K562 (cell line): ENCODE data around the gene REEP6. TPM values are rescaled to one million over a fixed set of nuclear protein-coding genes. Genes with fewer than 3 reads are reported as not detected.
A peak's percentile ranks its signal among the peaks of the same experiment; 100 is the strongest.

Experiments used
- ATF3 ChIP-seq, 2 experiments: fragments of 450-650 bp in 1 of 2; sonication (generic) in 1 of 2; formaldehyde crosslinking in 1 of 2; IDR thresholded peaks in 1 of 2; conservative IDR thresholded peaks in 1 of 2; 2 replicates each; pipeline versions ENCODE4 v1.6.1 to v1.8.1; 2016 to 2023; ENCODE audit warnings: mild to moderate bottlenecking in 2 of 2, moderate library complexity in 2 of 2, inconsistent platforms in 1 of 2, missing genetic modification reagents in 1 of 2
- CUX1 ChIP-seq: fragments of 200-800 bp; sonication (Bioruptor generic); IDR thresholded peaks from 2 replicates; pipeline ENCODE4 v1.6.1; 2016; ENCODE audit warnings: missing genetic modification characterization, missing compliant biosample characterization
- ERF ChIP-seq: fragments of 450-650 bp; formaldehyde crosslinking; IDR thresholded peaks from 2 replicates; pipeline ENCODE4 v1.4.0; 2020; ENCODE audit warnings: mild to moderate bottlenecking, mixed read lengths
- GTF2F1 ChIP-seq: IDR thresholded peaks from 2 replicates; pipeline ENCODE4 v1.6.1; 2011; ENCODE audit warnings: low read depth, low read length, improper control_type of control experiment
- HCFC1 ChIP-seq: IDR thresholded peaks from 2 replicates; pipeline ENCODE4 v1.6.1; 2012; ENCODE audit warnings: low read depth, low read length, improper control_type of control experiment
- HDGF ChIP-seq: fragments of 450-650 bp; IDR thresholded peaks from 2 replicates; pipeline ENCODE4 v1.6.1; 2016
- HES1 ChIP-seq: fragments of 450-650 bp; IDR thresholded peaks from 2 replicates; pipeline ENCODE4 v1.6.1; 2016; ENCODE audit warnings: low read depth, mild to moderate bottlenecking, moderate library complexity
- HSF4 ChIP-seq: fragments of 250-450 bp; sonication (Bioruptor Pico); IDR thresholded peaks from 2 replicates; pipeline ENCODE4 v2.1.2; 2022; ENCODE audit warnings: mild to moderate bottlenecking, moderate library complexity, borderline replicate concordance
- MXI1 ChIP-seq: IDR thresholded peaks from 2 replicates; pipeline ENCODE4 v1.6.1; 2011; ENCODE audit warnings: low read depth, mild to moderate bottlenecking, improper control_type of control experiment, low read length
- POLR2AphosphoS2 ChIP-seq: IDR thresholded peaks from 2 replicates; pipeline ENCODE4 v1.6.1; 2012; ENCODE audit warnings: low read length, improper control_type of control experiment
- SIRT6 ChIP-seq: IDR thresholded peaks from one replicate; pipeline ENCODE4 v1.6.1; 2012; ENCODE audit warnings: low read depth, mild to moderate bottlenecking, control low read depth, inconsistent platforms, low read length, moderate library complexity
- SRSF3 ChIP-seq: fragments of 200-400 bp; formaldehyde crosslinking; IDR thresholded peaks from 2 replicates; pipeline ENCODE4 v1.6.1; 2016; ENCODE audit warnings: mild to moderate bottlenecking, low read length, moderate library complexity; ENCODE audit not compliant: insufficient read depth
- TRIM28 ChIP-seq: fragments of 450-650 bp; IDR thresholded peaks from 2 replicates; pipeline ENCODE4 v1.6.1; 2017
- ZKSCAN1 ChIP-seq: fragments of 150-350 bp; IDR thresholded peaks from 2 replicates; pipeline ENCODE4 v1.6.1; 2016; ENCODE audit warnings: low read depth, low read length
- ZMIZ1 ChIP-seq, 2 experiments: fragments of 150-350 bp in 1 of 2; IDR thresholded peaks; 2 replicates each; pipeline ENCODE4 v1.6.1; 2012 to 2016; ENCODE audit warnings: low read depth in 2 of 2, low read length in 2 of 2, mild to moderate bottlenecking in 1 of 2, moderate library complexity in 1 of 2
- ZNF707 ChIP-seq: fragments of 250-450 bp; sonication (Bioruptor Pico); conservative IDR thresholded peaks from 2 replicates; pipeline ENCODE4 v1.8.0; 2022; ENCODE audit warnings: inconsistent platforms, mild to moderate bottlenecking, moderate library complexity
- ZNF830 ChIP-seq: fragments of 250-450 bp; sonication (Bioruptor Pico); IDR thresholded peaks from 2 replicates; pipeline ENCODE4 v1.5.0; 2021; ENCODE audit warnings: mild to moderate bottlenecking
- polyA plus RNA-seq, 8 experiments: library from polyadenylated mRNA; depleted of rRNA in 4 of 8; stranded (reverse) in 5 of 8; unstranded in 3 of 8; fragments of >200 nt; fragmentation: Nextera tagmentation in 2 of 8; fragmentation: Illumina TruSeq in 1 of 8; extraction: Ambion mirVana in 2 of 8; extraction: Trizol in 1 of 8; gene quantifications; 2 replicates each; pipeline versions ENCODE4 v1.2.1 to v1.2.3, GENCODE V29; 2011 to 2014; ENCODE audit warnings: inconsistent platforms in 1 of 8, missing spikeins in 1 of 8
- total RNA-seq, 7 experiments: library from RNA; depleted of rRNA in 6 of 7; stranded (reverse); fragments of >200 nt in 6 of 7; fragmentation: Illumina TruSeq in 2 of 7; extraction: Trizol in 2 of 7; gene quantifications; 2 replicates each; pipeline versions ENCODE4 v1.2.1 to v1.2.3, GENCODE V29; 2011 to 2021; ENCODE audit warnings: low replicate concordance in 1 of 7

REEP6 gene
- total and polyA plus RNA-seq, 9 of the 15 experiments (the other 6 are each of a cell fraction or from before 2014, with no cell fraction given): 1.2 to 64.2 (median 12.7) TPM

- TF ChIP-seq CUX1 (CRISPR knock-in tag): no peak
- TF ChIP-seq ZKSCAN1: no peak; the same call in 1 of the 2 replicates
- TF ChIP-seq ZNF830 (CRISPR knock-in tag): no peak
- TF ChIP-seq HES1: no peak
- no peak for TF ChIP-seq MXI1
- no peak for TF ChIP-seq ZMIZ1 (IDR thresholded peaks at IDR 0.05; ENCODE audit: low read depth in 2 of 2, low read length in 2 of 2)
- no peak for TF ChIP-seq HSF4
- no peak for TF ChIP-seq TRIM28
- TF ChIP-seq ZNF707 (CRISPR knock-in tag): no peak
- no peak for TF ChIP-seq ATF3 (IDR thresholded peaks at IDR 0.05)
- no peak for TF ChIP-seq ATF3 (CRISPR knock-in tag; conservative IDR thresholded peaks at IDR 0.05)
- TF ChIP-seq ERF: 0 out of 2 replicates have a peak, but pooled peaks have one; percentile 68
- no peak for TF ChIP-seq POLR2AphosphoS2
- TF ChIP-seq SIRT6: no peak
- no peak for TF ChIP-seq SRSF3
- no peak for TF ChIP-seq GTF2F1
- peak; percentile 85 for TF ChIP-seq HDGF
- no peak for TF ChIP-seq HCFC1
Measured at GRCh38 chr19:1512671-1513498, 21.9 kb downstream of the REEP6 start, which contains the start of gene ADAMTSL5 (continued).
